ENCODE measurements around the gene COMMD1. TPM values are rescaled to one million over a fixed set of nuclear protein-coding genes. Genes with fewer than 3 reads are reported as not detected.
"Not testable (repeated sequence)": the region's sequence is repeated elsewhere in the genome, so short reads cannot be mapped to it uniquely, and the experiment has no call there.

Gene COMMD1
- total RNA-seq = 36.1 to 40.3 TPM (median 37.9 TPM) in 3 replicates

GRCh38 chr2:61905372-61906185, at the start of gene COMMD1:
Gene COMMD1 (plus strand): TSS chr2:61905674. CDS start chr2:61905679, 5 bp downstream.
- H3K4me3 Mint-ChIP-seq = peak within 1 kb of the TSS; percentile 97
- H3K27me3 Mint-ChIP-seq (ENCODE audit: low read depth) = no peaks in the 10 kb centered on the region
- H3K4me1 Mint-ChIP-seq = peaks cover 3% of the 10 kb centered on the region
- TF ChIP-seq CTCF (IDR thresholded peaks at IDR 0.05; ENCODE audit: unreplicated experiment) = no peak
- no peaks in the 10 kb centered on the region for H3K36me3 Mint-ChIP-seq
- H3K9me3 Mint-ChIP-seq = no peaks in the 10 kb centered on the region
- peak within 1 kb of the TSS; percentile 92 for H3K27ac Mint-ChIP-seq
- DNase-seq (ENCODE audit: low spot score in 2 of 2, unreplicated experiment in 2 of 2) = peak; percentile 46 to 73

DNA sequence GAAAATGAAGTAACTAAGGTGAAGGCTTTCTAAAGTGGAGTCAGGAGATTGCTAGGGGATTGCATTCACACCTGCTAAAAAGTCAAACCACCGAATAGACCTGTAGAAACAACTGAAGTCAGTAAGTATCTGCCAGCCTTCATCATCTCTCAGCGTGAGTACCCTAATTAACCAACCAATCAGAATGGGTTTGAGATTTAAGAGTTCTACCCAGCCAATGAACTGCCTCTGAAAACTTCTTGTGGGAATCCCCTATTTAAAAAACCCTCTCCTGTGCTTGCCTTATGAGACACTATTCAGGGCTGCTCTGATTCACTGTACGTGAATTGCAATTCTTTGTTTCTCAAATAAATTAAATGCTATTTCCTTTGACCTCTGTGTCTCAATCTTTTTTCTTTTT, 48.2 kb upstream of the COMMD1 start:
- DNase-seq (ENCODE audit: low spot score in 2 of 2, unreplicated experiment in 2 of 2) = no peak
- Mint-ChIP-seq H3K9me3 (peaks cover 7% of the 10 kb centered on the region), H3K4me1 (peaks cover 13% of the 10 kb centered on the region), H3K27me3 (ENCODE audit: low read depth) (no peaks in the 10 kb centered on the region), H3K4me3 (no peak overlapping the region), H3K27ac (no peak overlapping the region), H3K36me3 (peaks cover 5% of the 10 kb centered on the region)
- TF ChIP-seq CTCF (IDR thresholded peaks at IDR 0.05; ENCODE audit: unreplicated experiment) = no peak

- DNase-seq (ENCODE audit: low spot score in 2 of 2, unreplicated experiment in 2 of 2) = no peak
- Mint-ChIP-seq H3K9me3 (peaks cover 19% of the 10 kb centered on the region), H3K4me3 (no peak overlapping the region), H3K27ac (no peak overlapping the region), H3K27me3 (ENCODE audit: low read depth) (no peaks in the 10 kb centered on the region), H3K4me1 (no peaks in the 10 kb centered on the region), H3K36me3 (peaks cover 39% of the 10 kb centered on the region)
- TF ChIP-seq CTCF (IDR thresholded peaks at IDR 0.05; ENCODE audit: unreplicated experiment) = no peak
Observed at GRCh38 chr2:61862085-61862484, 43.4 kb upstream of the COMMD1 start.

DNA sequence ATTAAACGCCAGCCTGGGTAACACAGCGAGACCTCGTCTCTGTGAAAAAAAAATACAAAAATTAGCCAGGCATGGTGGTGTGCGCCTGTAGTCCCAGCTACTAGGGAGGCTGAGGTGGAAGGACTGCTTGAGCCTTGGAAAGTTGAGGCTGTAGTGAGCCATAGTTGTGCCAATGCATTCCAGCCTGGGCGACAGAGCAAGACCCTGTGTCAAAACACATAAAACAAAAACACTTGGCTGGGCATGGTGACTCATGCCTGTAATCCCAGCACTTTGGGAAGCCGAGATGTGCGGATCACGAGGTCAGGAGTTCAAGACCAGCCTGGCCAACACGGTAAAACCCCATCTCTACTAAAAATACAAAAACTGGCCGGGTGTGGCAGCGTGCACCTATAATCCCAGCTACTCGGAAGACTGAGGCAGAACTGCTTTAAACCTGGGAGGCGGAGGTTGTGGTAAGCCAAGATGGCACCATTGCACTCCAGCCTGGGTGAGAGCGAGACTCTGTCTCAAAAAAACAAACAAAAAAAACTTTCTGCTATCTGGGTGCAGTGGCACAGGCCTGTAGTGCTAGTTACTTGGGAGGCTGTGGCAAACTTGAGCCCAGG, 38.9 kb upstream of the COMMD1 start:
- not testable (repeated sequence) for H3K4me3 Mint-ChIP-seq; H3K27me3 Mint-ChIP-seq (ENCODE audit: low read depth); DNase-seq (ENCODE audit: low spot score in 2 of 2, unreplicated experiment in 2 of 2); H3K4me1 Mint-ChIP-seq; H3K27ac Mint-ChIP-seq
- H3K36me3 Mint-ChIP-seq = peaks cover 57% of the 10 kb centered on the region
- H3K9me3 Mint-ChIP-seq = peaks cover 15% of the 10 kb centered on the region

DNA sequence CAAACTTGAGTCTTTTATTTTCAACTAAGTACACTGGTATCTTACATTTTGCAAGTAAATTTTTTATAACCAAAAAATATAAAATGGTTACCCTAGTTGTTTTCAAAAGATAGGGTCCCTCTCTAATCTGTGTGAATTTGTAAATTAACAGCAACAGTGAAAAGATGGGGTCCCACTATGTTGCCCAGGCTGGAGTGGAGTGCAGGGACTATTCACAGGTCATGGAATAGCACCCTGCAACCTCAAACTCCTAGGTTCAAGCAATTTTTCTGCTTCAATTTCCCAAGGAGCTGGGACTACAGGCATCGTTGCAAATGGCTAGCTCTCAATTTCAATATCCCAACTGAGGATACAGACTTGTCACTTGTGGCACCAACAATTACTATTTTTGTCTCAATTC, 29.1 kb upstream of the COMMD1 start:
- H3K27ac Mint-ChIP-seq = no peak overlapping the region
- H3K4me3 Mint-ChIP-seq = no peak overlapping the region
- no peak for TF ChIP-seq CTCF (IDR thresholded peaks at IDR 0.05; ENCODE audit: unreplicated experiment)
- no peaks in the 10 kb centered on the region for H3K9me3 Mint-ChIP-seq
- peaks cover 39% of the 10 kb centered on the region for H3K36me3 Mint-ChIP-seq
- no peaks in the 10 kb centered on the region for H3K27me3 Mint-ChIP-seq (ENCODE audit: low read depth)
- no peak for DNase-seq (ENCODE audit: low spot score in 2 of 2, unreplicated experiment in 2 of 2)
- H3K4me1 Mint-ChIP-seq = no peaks in the 10 kb centered on the region

DNA sequence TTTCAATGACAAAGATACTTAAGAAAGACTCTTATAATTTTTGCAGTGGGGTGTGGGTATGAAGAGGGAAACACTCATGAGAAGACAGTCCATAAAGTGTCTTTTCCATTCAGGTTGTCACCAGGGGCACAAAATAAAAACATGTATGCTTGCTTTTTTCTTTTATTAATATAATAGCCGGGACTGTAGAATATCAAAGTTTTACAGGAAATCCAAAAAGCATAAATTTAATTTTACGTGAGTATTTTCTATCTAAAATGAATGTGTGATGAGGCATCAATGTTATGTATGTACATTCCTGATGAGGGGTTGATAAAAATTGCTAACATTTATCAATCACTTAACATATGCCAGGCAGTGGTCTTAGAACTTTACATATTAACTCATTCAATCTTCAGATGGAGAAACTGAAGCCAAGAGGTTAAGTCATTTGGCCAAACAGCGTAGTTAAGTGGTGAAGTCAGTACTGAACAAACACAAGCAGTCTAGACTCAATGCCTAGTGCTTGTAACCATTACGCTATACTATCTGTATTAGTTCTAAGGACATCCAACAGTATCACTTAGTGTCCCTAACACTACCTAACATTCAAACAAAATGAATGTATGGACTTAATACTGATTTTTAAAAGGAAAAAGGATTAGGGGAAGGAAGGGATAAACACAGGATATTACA, 27.8 kb upstream of the COMMD1 start:
- Mint-ChIP-seq H3K27me3 (ENCODE audit: low read depth) (no peaks in the 10 kb centered on the region), H3K9me3 (no peaks in the 10 kb centered on the region), H3K4me1 (no peaks in the 10 kb centered on the region), H3K36me3 (peaks cover 32% of the 10 kb centered on the region), H3K4me3 (no peak overlapping the region), H3K27ac (no peak overlapping the region)
- DNase-seq (ENCODE audit: low spot score in 2 of 2, unreplicated experiment in 2 of 2) = no peak
- no peak for TF ChIP-seq CTCF (IDR thresholded peaks at IDR 0.05; ENCODE audit: unreplicated experiment)
